GM19452 (cell line): ENCODE results near the gene ANKRD49.
"Not testable (repeated sequence)": the region's sequence is repeated elsewhere in the genome, so short reads cannot be mapped to it uniquely, and the experiment has no call there.

Experiments
- ATAC-seq: cut with Tn5 transposase; IDR thresholded peaks from one replicate; pipeline ENCODE4 v1.9.1; 2021; ENCODE audit not compliant: unreplicated experiment

Gene ANKRD49

GRCh38 chr11:94504689-94505293, 11.0 kb downstream of the ANKRD49 start:
- ATAC-seq, result peak; percentile 57

DNA sequence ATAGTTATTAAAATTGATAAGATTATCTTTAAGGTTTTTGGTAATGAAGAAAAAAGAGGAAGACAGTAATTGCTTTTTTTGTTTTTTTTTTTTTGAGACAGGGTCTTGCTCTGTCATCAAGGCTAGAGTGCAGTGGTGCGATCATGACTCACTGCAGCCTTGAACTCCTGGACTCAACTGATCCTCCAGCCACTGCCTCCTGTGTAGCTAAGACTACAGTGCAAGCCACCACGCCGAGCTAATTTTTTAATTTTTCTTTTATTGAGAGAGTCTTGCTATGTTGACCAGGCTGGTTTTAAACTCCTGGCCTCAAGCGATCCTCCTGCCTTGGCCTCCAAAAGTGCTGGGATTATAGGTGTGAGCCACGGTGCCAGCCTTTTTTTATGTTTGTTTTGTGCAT, 12.7 kb downstream of the ANKRD49 start:
- not testable (repeated sequence) for ATAC-seq

DNA sequence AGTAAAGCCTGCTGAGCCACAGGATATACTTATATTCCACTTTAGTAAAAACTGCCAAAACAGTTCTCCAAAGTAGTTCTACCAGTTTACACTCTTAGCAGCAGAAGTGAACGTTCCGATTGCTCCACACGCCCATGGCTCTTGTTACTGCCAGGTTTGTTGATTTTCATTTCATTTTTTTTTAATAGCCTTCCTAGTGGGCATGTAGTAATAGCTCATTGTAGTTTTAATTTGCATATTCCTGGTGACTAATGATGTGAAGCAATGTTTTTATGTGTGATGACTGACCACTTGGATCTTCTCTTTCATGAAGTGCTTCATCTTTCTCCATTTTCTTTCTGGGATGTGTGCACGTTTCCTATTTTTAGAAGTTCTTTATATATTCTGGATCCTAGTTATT, 13.7 kb downstream of the ANKRD49 start:
- ATAC-seq, result no peak

DNA sequence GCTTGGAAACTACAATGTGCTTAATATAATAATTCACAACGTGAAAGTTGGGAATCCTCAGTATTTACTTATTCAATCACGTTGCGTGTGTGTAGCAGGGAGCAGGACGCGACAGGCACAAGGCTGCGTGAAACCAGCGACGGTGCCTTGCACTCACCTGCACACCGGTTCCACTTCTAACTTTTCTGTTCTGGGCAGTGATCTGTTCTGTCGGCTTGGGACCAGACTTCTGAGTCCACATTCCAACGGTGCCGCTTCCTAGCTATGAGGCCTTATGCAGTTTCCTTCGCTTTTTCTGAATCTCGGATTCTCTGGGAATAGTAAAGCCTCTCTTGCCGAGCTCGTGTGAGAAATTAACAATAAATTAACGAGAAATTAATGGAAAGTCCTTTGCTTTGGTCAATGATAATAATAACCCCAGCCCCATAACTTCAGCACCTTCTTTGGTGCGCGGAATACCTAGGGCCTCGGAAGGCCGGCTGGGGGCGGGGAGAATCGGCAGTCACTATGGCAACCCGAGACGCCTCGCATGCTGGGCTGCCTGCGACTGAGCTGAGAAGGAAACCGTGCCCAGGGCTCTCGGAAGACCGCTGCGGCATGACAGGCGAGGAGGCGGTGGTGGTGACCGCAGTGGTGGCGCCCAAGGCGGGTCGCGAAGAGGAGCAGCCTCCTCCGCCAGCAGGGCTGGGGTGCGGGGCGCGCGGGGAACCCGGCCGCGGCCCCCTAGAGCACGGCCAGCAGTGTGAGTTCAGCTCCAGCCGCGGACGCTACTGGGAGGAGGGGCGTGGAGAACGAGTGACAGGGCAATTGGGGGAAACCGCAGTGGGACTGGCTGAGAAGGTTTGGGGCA, 18.4 kb downstream of the ANKRD49 start, which contains the start of gene C11orf97:
C11orf97 (plus strand) TSS at position 530 of the 850 bp plus-strand sequence; CDS start at position 598, 68 bp downstream.
- peak; percentile 82 for ATAC-seq

DNA sequence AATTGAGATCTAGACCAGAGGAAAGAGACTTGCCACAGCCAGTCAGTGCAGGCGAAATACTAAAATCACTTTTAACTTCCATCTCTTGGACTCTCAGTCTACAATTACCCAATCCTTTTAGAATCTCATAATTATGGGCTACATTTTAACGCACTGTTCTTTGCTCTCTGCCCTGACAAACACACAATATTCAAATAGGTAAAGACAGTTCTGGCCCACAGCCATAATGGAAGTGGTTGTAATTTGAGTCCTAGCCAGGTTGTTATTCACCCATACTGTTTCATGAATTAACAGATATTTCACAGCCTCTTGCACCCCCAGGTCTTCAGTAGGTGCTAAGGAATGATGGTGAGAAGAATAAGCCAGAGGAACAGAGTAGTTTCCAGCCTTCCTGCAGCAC, 19.3 kb downstream of the ANKRD49 start:
- ATAC-seq, result no peak

DNA sequence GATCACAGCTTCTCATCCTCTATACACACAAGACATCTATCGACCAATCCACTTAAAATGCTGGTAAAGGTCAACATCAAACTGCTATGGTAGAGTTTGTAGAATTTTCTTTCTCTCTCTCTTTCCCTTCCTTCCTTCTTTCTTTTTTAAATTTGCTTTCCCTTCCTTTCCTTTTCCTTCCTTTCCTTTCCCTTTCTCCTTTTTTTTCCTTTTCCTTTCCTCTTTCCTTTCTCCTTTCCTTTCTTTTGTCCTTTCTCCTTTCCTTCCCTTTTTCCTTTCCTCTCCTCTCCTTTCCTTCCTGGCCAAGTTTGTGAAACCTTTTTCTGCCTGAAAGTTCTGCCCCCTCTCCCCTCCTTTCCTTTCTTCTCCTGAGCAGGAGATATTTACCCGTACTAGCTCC, 21.6 kb downstream of the ANKRD49 start:
- no peak for ATAC-seq

DNA sequence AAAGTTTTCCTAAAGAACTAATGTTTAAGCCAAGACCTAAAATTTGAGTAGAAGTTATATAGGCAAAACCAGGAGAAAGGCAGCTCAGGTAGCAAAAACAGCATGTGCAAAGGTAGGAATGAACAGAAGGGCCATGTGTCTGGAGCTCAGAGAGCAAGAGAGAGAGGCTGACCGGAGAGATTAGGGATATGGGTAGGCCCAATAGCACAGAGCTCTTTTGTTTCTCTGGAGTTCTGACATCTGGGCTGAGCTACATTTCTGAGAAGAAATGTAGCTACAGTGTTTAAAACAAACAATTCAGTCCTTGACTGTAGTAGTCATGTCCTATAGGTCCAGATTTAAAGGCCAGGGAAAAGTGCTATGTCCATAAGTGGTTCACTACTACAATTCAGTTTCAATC, 22.9 kb downstream of the ANKRD49 start:
- ATAC-seq, result no peak

DNA sequence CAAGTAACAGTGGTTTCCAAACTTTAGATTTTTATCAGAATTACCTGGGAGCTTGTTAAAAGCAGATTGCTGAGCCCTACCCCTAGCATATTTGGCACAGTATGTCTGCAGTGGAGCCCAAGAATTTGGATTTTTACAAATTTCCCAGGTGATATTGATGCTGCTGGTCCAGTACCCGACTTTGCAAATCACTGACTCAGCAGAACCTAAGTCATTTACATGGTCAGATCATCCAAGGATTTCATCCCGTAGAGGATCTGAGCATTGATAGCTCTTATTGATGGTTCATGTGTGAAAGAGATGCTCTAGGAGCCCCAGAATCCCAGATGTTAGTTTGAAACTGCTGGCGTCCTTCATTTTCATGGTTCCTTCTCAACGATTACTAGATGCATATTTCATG, 24.5 kb downstream of the ANKRD49 start:
- no peak for ATAC-seq

DNA sequence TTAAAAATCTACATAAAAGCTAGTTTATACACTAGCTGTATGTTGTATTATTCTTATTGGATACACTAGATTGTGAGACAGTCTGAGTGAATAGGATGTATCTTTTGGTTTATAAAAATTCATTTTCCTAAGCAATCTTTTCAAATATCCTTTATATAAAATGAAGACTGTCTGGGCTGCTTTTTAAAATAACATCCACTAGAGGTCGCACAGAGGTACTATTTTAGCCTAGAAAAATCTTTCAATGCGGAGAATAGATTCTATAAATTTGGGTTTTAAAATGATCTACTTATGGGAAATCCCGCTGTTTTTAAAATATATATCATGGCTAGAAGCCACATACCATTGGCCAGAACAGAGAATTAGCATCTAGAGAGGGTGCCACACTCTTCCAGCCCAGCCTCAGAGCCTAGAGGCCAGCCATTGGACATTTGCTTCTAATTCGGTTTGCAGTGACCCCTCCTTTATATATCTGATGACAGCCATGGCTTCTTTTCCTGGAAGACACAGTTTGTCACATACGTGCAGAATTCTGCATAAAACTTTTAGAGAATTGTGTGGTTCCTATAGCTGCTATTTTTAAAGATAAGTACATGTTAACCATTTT, 25.8 kb downstream of the ANKRD49 start:
- peak; percentile 54 for ATAC-seq

- no peak for ATAC-seq
Observed at GRCh38 chr11:94521684-94522083, 27.9 kb downstream of the ANKRD49 start.

DNA sequence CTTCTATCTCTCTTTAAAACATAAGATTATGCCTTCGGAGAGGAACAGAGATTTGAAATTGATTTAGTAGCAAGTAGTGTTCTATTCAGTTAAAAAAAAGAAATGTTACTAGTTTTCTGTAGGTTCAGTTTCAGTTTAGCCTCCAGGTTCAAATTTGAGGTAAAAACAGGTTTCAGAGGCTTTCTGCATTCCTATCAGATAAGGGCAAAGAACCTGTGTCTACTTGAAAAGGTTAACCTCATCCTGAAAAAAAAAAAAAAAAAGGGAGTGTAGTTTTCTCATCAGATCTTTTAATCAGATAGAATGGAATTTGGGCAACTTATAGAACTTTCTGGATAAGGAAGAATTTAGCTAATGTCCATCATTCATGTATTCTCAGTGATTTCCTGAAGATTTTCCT, 30.6 kb downstream of the ANKRD49 start:
- no peak for ATAC-seq

DNA sequence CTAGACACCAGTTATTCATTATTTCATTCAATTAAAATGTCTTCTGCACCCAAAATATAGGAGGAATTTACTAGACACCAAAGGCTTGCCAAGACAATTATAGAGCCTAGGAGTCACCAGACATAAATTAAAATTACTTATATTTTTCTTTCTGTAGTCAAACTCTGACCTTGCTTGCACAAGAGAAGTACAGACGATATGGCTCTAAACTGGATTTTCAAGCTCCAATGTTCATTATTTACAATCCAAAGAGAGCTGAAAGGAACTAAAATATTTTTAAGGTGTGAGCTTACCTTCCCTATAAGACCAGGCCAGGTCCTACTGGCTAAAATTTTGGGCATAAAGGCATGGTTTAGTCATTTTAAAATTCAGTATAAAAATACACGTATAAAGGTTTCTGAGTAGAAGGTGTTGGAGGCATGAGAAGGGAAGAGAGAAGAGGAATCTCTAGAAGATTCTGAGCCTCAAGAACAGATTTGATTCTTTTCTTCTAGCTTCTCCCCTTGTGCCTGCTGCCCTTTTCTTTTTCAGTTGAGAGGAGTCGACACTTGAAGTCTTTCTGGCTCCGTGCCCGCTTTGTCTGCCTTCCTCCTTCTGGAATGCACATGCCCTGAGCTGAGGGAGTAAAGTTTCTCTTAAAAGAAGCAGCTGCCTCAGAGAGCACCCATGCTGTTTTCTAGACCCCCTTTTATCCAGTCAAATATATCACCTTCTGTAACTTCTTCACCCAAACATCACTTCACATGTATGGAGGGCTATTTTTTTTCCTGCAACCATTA, 32.0 kb downstream of the ANKRD49 start:
- no peak for ATAC-seq

GRCh38 chr11:94526645-94527438, 33.1 kb downstream of the ANKRD49 start:
- no peak for ATAC-seq

GRCh38 chr11:94528551-94528950, 34.8 kb downstream of the ANKRD49 start:
- no peak for ATAC-seq

- no peak for ATAC-seq
Observed at GRCh38 chr11:94532211-94532610, 38.4 kb downstream of the ANKRD49 start.

DNA sequence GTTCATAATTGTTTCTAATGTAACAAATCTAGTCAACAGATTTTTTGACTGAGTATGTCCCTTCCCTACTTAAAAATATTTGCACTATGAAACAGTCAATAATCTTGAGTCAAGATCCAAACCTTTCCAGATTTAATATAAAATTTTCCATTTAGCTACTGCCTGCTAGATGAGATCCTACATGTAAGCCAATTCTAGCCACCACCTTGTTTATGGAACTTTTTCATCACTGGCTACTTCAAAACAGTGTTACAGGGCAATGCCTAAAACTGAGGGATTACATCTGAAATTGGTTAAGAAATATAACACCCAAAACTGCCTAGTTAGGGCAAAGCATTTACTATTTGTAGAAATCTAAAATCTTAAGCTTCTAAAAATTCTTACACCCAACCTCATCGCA, 39.4 kb downstream of the ANKRD49 start:
- ATAC-seq, result no peak

GRCh38 chr11:94533696-94534630, 40.2 kb downstream of the ANKRD49 start:
- ATAC-seq, result no peak

GRCh38 chr11:94536386-94536785, 42.6 kb downstream of the ANKRD49 start:
- no peak for ATAC-seq

GRCh38 chr11:94537031-94537600, 43.3 kb downstream of the ANKRD49 start:
- ATAC-seq, result no peak
